GM12878 (cell line): ENCODE measurements around the gene CFAP299.

Source experiments
- BMI1 ChIP-seq: fragments of 450-650 bp; IDR thresholded peaks from 2 replicates; pipeline ENCODE4 v1.6.1; 2016; ENCODE audit warnings: mild to moderate bottlenecking, moderate library complexity, borderline replicate concordance
- FOS ChIP-seq: IDR thresholded peaks from 3 replicates; pipeline ENCODE4 v1.6.1; 2011; ENCODE audit warnings: borderline replicate concordance; ENCODE audit not compliant: insufficient read length; ENCODE audit errors: extremely low read depth
- FOXM1 ChIP-seq: IDR thresholded peaks from 2 replicates; pipeline ENCODE4 v1.6.1; 2012; ENCODE audit warnings: low read depth, mild to moderate bottlenecking, inconsistent platforms, low read length, moderate library complexity
- GABPA ChIP-seq: IDR thresholded peaks from 2 replicates; pipeline ENCODE4 v1.6.1; 2014; ENCODE audit warnings: antibody characterized with exemption, low read depth, mild to moderate bottlenecking, inconsistent platforms
- IRF4 ChIP-seq: IDR thresholded peaks from 2 replicates; pipeline ENCODE4 v1.6.1; 2011; ENCODE audit warnings: low read depth, low read length
- MTA2 ChIP-seq: fragments of 450-650 bp; IDR thresholded peaks from 2 replicates; pipeline ENCODE4 v1.6.1; 2016; ENCODE audit warnings: low read depth, mild to moderate bottlenecking, moderate library complexity
- MXI1 ChIP-seq: fragments of 150-350 bp; IDR thresholded peaks from 2 replicates; pipeline ENCODE4 v1.6.1; 2011; ENCODE audit warnings: low read depth, mild to moderate bottlenecking, inconsistent platforms, low read length, improper control_type of control experiment
- POLR2A ChIP-seq: IDR thresholded peaks from 2 replicates; pipeline ENCODE4 v1.6.1; 2011; ENCODE audit warnings: low read depth, mild to moderate bottlenecking, low read length
- ZZZ3 ChIP-seq: IDR thresholded peaks from 2 replicates; pipeline ENCODE4 v1.6.1; 2011; ENCODE audit warnings: low read depth; ENCODE audit not compliant: control insufficient read depth, insufficient read length
- TF ChIP-seq, protein P1 (sequence below), 3 experiments: IDR thresholded peaks in 2 of 3; conservative IDR thresholded peaks in 1 of 3; 2 replicates each; pipeline ENCODE4 v1.5.1; 2011; ENCODE audit warnings: low read depth in 3 of 3, low read length in 3 of 3, mild to moderate bottlenecking in 3 of 3, control low read depth in 2 of 3, moderate library complexity in 2 of 3, inconsistent platforms in 1 of 3, mixed read lengths in 1 of 3; ENCODE audit not compliant: control insufficient read depth in 2 of 3, insufficient read depth in 1 of 3; ENCODE audit errors: extremely low read depth in 1 of 3
- TF ChIP-seq, protein P2 (sequence below): IDR thresholded peaks from 2 replicates; pipeline ENCODE4 v1.6.1; 2011; ENCODE audit warnings: borderline replicate concordance, low read depth, mild to moderate bottlenecking, moderate library complexity, mixed read lengths, low read length; ENCODE audit not compliant: insufficient read depth; ENCODE audit errors: extremely low read length
- TF ChIP-seq, protein P3 (sequence below): IDR thresholded peaks from 2 replicates; pipeline ENCODE4 v1.6.1; 2011; ENCODE audit warnings: low read depth, low read length, improper control_type of control experiment, borderline replicate concordance
- TF ChIP-seq, protein P4 (sequence below): IDR thresholded peaks from 2 replicates; pipeline ENCODE4 v1.6.1; 2012; ENCODE audit warnings: low read depth, low read length, improper control_type of control experiment

- TF ChIP-seq, protein P1, sequence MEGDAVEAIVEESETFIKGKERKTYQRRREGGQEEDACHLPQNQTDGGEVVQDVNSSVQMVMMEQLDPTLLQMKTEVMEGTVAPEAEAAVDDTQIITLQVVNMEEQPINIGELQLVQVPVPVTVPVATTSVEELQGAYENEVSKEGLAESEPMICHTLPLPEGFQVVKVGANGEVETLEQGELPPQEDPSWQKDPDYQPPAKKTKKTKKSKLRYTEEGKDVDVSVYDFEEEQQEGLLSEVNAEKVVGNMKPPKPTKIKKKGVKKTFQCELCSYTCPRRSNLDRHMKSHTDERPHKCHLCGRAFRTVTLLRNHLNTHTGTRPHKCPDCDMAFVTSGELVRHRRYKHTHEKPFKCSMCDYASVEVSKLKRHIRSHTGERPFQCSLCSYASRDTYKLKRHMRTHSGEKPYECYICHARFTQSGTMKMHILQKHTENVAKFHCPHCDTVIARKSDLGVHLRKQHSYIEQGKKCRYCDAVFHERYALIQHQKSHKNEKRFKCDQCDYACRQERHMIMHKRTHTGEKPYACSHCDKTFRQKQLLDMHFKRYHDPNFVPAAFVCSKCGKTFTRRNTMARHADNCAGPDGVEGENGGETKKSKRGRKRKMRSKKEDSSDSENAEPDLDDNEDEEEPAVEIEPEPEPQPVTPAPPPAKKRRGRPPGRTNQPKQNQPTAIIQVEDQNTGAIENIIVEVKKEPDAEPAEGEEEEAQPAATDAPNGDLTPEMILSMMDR (IDR thresholded peaks at IDR 0.05 in 2 of 3, conservative IDR thresholded peaks at IDR 0.05 in 1 of 3; ENCODE audit: control insufficient read depth in 2 of 3, extremely low read depth in 1 of 3, insufficient read depth in 1 of 3, low read depth in 3 of 3, low read length in 3 of 3), result no peak
- TF ChIP-seq IRF4, result no peak
- TF ChIP-seq FOS, result no peak
- TF ChIP-seq GABPA, result no peak
- no peak for TF ChIP-seq ZZZ3
- TF ChIP-seq, protein P2, sequence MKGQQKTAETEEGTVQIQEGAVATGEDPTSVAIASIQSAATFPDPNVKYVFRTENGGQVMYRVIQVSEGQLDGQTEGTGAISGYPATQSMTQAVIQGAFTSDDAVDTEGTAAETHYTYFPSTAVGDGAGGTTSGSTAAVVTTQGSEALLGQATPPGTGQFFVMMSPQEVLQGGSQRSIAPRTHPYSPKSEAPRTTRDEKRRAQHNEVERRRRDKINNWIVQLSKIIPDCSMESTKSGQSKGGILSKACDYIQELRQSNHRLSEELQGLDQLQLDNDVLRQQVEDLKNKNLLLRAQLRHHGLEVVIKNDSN, result no peak
- TF ChIP-seq, protein P3, sequence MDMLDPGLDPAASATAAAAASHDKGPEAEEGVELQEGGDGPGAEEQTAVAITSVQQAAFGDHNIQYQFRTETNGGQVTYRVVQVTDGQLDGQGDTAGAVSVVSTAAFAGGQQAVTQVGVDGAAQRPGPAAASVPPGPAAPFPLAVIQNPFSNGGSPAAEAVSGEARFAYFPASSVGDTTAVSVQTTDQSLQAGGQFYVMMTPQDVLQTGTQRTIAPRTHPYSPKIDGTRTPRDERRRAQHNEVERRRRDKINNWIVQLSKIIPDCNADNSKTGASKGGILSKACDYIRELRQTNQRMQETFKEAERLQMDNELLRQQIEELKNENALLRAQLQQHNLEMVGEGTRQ, result no peak
- TF ChIP-seq POLR2A, result no peak
- no peak for TF ChIP-seq FOXM1
- no peak for TF ChIP-seq MXI1
- TF ChIP-seq, protein P4, sequence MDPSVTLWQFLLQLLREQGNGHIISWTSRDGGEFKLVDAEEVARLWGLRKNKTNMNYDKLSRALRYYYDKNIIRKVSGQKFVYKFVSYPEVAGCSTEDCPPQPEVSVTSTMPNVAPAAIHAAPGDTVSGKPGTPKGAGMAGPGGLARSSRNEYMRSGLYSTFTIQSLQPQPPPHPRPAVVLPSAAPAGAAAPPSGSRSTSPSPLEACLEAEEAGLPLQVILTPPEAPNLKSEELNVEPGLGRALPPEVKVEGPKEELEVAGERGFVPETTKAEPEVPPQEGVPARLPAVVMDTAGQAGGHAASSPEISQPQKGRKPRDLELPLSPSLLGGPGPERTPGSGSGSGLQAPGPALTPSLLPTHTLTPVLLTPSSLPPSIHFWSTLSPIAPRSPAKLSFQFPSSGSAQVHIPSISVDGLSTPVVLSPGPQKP, result no peak
- TF ChIP-seq MTA2, result no peak
- TF ChIP-seq BMI1, result no peak
Observed at GRCh38 chr4:80393970-80394250, 58.4 kb downstream of the CFAP299 start.
